Tibial nerve (tissue), 4 donors: Measurements from ENCODE around the gene SYNM. TPM values are rescaled to one million over a fixed set of nuclear protein-coding genes. Genes with fewer than 3 reads are reported as not detected.

Experiments used
- DNase-seq, 2 donors: peaks; one replicate each; pipeline ENCODE4 v3.0.0-alpha.2; 2019; ENCODE audit warnings: low spot score in 2 of 2
- H3K27ac ChIP-seq, 4 donors: fragments of 200-600 bp; sonication (generic) in 3 of 4; one replicate each; pipeline ENCODE4 v1.5.1; 2017 to 2019; ENCODE audit warnings: mild to moderate bottlenecking in 1 of 4
- H3K27me3 ChIP-seq, 2 donors: fragments of 200-600 bp; sonication (generic) in 1 of 2; one replicate each; pipeline versions ENCODE4 v1.5.1 to v1.6.0; 2017 to 2019
- H3K36me3 ChIP-seq, 3 donors: fragments of 200-600 bp; sonication (generic); one replicate each; pipeline ENCODE4 v1.5.1; 2018 to 2019
- H3K4me1 ChIP-seq, 4 donors: fragments of 200-600 bp; sonication (generic) in 3 of 4; one replicate each; pipeline ENCODE4 v1.5.1; 2017 to 2019
- H3K4me3 ChIP-seq, 4 donors: fragments of 200-600 bp; sonication (generic) in 3 of 4; one replicate each; pipeline ENCODE4 v1.5.1; 2017 to 2019; ENCODE audit warnings: mild to moderate bottlenecking in 1 of 4, moderate library complexity in 1 of 4
- H3K9me3 ChIP-seq, 4 donors: fragments of 200-600 bp; sonication (generic) in 3 of 4; one replicate each; pipeline ENCODE4 v1.5.1; 2017 to 2019
- CTCF ChIP-seq, 5 experiments: fragments of 200-600 bp in 3 of 5; fragments of 450-650 bp in 2 of 5; sonication (generic) in 3 of 5; IDR thresholded peaks; one replicate each; pipeline ENCODE4 v1.5.1; 2016 to 2019; ENCODE audit warnings: antibody characterized with exemption in 5 of 5, mild to moderate bottlenecking in 3 of 5, moderate library complexity in 2 of 5
- EP300 ChIP-seq, 2 donors: sonication (generic); formaldehyde crosslinking; IDR thresholded peaks; one replicate each; pipeline ENCODE4 v1.6.1; 2017; ENCODE audit warnings: antibody characterized with exemption in 2 of 2, mild to moderate bottlenecking in 1 of 2
- POLR2A ChIP-seq, 2 donors: fragments of 450-650 bp; IDR thresholded peaks; one replicate each; pipeline ENCODE4 v1.6.1; 2017; ENCODE audit warnings: antibody characterized with exemption in 2 of 2, mild to moderate bottlenecking in 2 of 2, moderate library complexity in 2 of 2
- WGBS, 2 donors: methylation state at CpG; one replicate each; pipeline ENCODE4 v1.1.5; 2018; 5-methylcytosine and 5-hydroxymethylcytosine counted together
- total RNA-seq, 4 donors: library from RNA; depleted of rRNA; stranded (reverse); fragments of >200 nt; gene quantifications; one replicate each; pipeline ENCODE4 v1.1.0, GENCODE V29; 2016

Gene SYNM
- total RNA-seq, 4 donors from 2014 or later, result 26.4 to 47.0 (median 29.6) TPM

- peak in 1 of 2 donors; percentile 25 for DNase-seq
- 40 to 58% methylated on average over 6 of the region's 6 CpGs for WGBS, 2 donors
- H3K9me3 ChIP-seq, result no peaks in the 10 kb centered on the region
- TF ChIP-seq POLR2A (IDR thresholded peaks at IDR 0.05) (no peak), EP300 (IDR thresholded peaks at IDR 0.05) (no peak), CTCF (IDR thresholded peaks at IDR 0.05) (no peak)
- H3K27ac ChIP-seq, result peak overlapping the region; percentile 66 to 94 (median 84)
- H3K27me3 ChIP-seq, result no peaks in the 10 kb centered on the region
- H3K4me3 ChIP-seq, result no peak overlapping the region
- H3K36me3 ChIP-seq, result peaks cover 0 to 50% (median 0%) of the 10 kb centered on the region in 3 donors
- H3K4me1 ChIP-seq, result peaks cover 0 to 40% (median 25%) of the 10 kb centered on the region in 4 donors
Measured at GRCh38 chr15:99167640-99168039, 62.8 kb downstream of the SYNM start.

- no peak overlapping the region for H3K4me3 ChIP-seq
- DNase-seq, result no peak
- H3K27me3 ChIP-seq, result no peaks in the 10 kb centered on the region
- peaks cover 0 to 40% (median 25%) of the 10 kb centered on the region in 4 donors for H3K4me1 ChIP-seq
- peaks cover 0 to 43% (median 0%) of the 10 kb centered on the region in 3 donors for H3K36me3 ChIP-seq
- peak overlapping the region; percentile 77 to 94 (median 84) for H3K27ac ChIP-seq
- H3K9me3 ChIP-seq, result no peaks in the 10 kb centered on the region
- 94 to 95% methylated on average over 5 of the region's 5 CpGs for WGBS, 2 donors
- TF ChIP-seq CTCF (IDR thresholded peaks at IDR 0.05), result no peak
- no peak for TF ChIP-seq EP300 (IDR thresholded peaks at IDR 0.05)
- no peak for TF ChIP-seq POLR2A (IDR thresholded peaks at IDR 0.05)
Measured at GRCh38 chr15:99168601-99169580, 64.0 kb downstream of the SYNM start.

GRCh38 chr15:99169769-99170311 is 65.0 kb downstream of the SYNM start:
- Histone ChIP-seq H3K9me3 (no peaks in the 10 kb centered on the region), H3K27ac (peak overlapping the region; percentile 77 to 94 (median 84)), H3K4me1 (peaks cover 0 to 44% (median 25%) of the 10 kb centered on the region in 4 donors), H3K27me3 (no peaks in the 10 kb centered on the region), H3K36me3 (peaks cover 0 to 46% (median 0%) of the 10 kb centered on the region in 3 donors), H3K4me3 (no peak overlapping the region)
- no peak for TF ChIP-seq CTCF (IDR thresholded peaks at IDR 0.05)
- peak in 1 of 2 donors; percentile 55 for TF ChIP-seq EP300 (IDR thresholded peaks at IDR 0.05)
- no peak for TF ChIP-seq POLR2A (IDR thresholded peaks at IDR 0.05)
- 34 to 51% methylated on average over 10 of the region's 10 CpGs for WGBS, 2 donors
- peak in 1 of 2 donors; percentile 46 for DNase-seq

- H3K36me3 ChIP-seq, result peaks cover 0 to 45% (median 0%) of the 10 kb centered on the region in 3 donors
- TF ChIP-seq CTCF (IDR thresholded peaks at IDR 0.05), result peak in 3 of 5 experiments; percentile 21 to 43 (median 28)
- TF ChIP-seq POLR2A (IDR thresholded peaks at IDR 0.05), result no peak
- WGBS, 2 donors, result 51 to 59% methylated on average over 7 of the region's 7 CpGs
- no peak overlapping the region for H3K4me3 ChIP-seq
- H3K4me1 ChIP-seq, result peaks cover 0 to 48% (median 25%) of the 10 kb centered on the region in 4 donors
- H3K27me3 ChIP-seq, result no peaks in the 10 kb centered on the region
- H3K27ac ChIP-seq, result peak overlapping the region; percentile 77 to 94 (median 84)
- no peaks in the 10 kb centered on the region for H3K9me3 ChIP-seq
- no peak for DNase-seq
Measured at GRCh38 chr15:99170476-99171065, 65.7 kb downstream of the SYNM start.
